ENCODE measurements around the gene SLC4A1.

SLC4A1 gene

DNA sequence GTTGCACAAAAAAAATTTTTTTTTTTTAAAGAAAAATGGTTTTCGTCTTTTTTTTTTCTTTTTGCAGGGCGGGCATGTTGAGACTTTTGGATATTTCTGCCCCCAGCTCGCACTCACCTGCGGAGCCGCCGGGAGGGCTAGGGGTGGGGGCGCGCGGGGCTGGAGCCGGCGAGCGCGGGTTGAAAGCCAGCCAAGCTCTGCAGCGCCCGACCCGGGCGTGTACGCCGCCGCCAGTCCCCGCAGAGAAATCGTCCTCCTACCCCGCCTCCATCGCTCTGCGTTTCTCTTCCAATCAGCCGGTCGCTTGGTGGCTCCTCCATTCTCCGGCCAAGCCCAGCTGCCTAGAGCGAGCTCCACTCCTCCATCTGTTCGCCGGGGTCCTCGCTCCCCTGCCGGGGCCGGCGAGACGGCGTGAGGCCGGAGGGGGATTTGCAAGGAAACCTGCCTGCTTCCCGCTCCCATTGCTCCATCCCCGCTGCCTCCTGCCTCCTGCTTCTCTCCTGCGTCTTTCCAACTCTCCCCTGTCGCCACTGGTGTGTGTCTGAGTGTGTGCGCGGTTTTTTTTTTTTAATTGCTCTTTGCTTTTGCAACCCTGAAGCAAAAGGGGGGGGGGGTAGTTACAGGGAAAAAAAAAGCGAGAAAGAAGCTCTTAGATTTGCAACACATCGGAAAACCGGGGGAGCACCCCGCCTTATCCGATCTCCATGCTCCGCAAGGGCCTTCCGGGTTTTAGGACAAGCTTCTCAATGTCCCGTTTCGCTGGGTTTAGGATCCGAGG is 46.7 kb downstream of the SLC4A1 start:
- peaks cover 25% of the 10 kb centered on the region for H3K4me1 ChIP-seq (ENCODE audit: insufficient read depth, low read length)
- peaks cover 24% of the 10 kb centered on the region for H4K20me1 ChIP-seq (ENCODE audit: insufficient read depth, low read length)
- H3K9me3 ChIP-seq (ENCODE audit: insufficient read depth, low read length, severe bottlenecking) = no peaks in the 10 kb centered on the region
- peak overlapping the region; percentile 98 for H3K9ac ChIP-seq (ENCODE audit: low read depth, low read length)
- peak overlapping the region; percentile 75 to 99 for H3K4me3 ChIP-seq (ENCODE audit: low read depth in 1 of 2, low read length in 2 of 2)
- peak overlapping the region; percentile 69 for H2AFZ ChIP-seq (ENCODE audit: low read depth, low read length)
- ATAC-seq (ENCODE audit: insufficient read depth, low read depth) (peak; percentile 34), DNase-seq (peak; percentile 76)
- TF ChIP-seq EZH2 (IDR thresholded peaks at IDR 0.05; ENCODE audit: borderline replicate concordance, low read depth, low read length, severe bottlenecking) = no peak
- TF ChIP-seq, protein P1, sequence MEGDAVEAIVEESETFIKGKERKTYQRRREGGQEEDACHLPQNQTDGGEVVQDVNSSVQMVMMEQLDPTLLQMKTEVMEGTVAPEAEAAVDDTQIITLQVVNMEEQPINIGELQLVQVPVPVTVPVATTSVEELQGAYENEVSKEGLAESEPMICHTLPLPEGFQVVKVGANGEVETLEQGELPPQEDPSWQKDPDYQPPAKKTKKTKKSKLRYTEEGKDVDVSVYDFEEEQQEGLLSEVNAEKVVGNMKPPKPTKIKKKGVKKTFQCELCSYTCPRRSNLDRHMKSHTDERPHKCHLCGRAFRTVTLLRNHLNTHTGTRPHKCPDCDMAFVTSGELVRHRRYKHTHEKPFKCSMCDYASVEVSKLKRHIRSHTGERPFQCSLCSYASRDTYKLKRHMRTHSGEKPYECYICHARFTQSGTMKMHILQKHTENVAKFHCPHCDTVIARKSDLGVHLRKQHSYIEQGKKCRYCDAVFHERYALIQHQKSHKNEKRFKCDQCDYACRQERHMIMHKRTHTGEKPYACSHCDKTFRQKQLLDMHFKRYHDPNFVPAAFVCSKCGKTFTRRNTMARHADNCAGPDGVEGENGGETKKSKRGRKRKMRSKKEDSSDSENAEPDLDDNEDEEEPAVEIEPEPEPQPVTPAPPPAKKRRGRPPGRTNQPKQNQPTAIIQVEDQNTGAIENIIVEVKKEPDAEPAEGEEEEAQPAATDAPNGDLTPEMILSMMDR (IDR thresholded peaks at IDR 0.05; ENCODE audit: borderline replicate concordance, extremely low read depth, low read length, poor library complexity, severe bottlenecking) = no peak
- H3K27me3 ChIP-seq (ENCODE audit: insufficient read depth, low read length, poor library complexity) = no peaks in the 10 kb centered on the region
- H3K36me3 ChIP-seq (ENCODE audit: insufficient read depth, low read length) = peaks cover 16% of the 10 kb centered on the region
- H3K79me2 ChIP-seq (ENCODE audit: insufficient read depth, low read length) = peaks cover 56% of the 10 kb centered on the region
- peak overlapping the region; percentile 74 for H3K27ac ChIP-seq (ENCODE audit: low read length)
- H3K4me2 ChIP-seq (ENCODE audit: insufficient read depth, low read length) = peak overlapping the region; percentile 96

DNA sequence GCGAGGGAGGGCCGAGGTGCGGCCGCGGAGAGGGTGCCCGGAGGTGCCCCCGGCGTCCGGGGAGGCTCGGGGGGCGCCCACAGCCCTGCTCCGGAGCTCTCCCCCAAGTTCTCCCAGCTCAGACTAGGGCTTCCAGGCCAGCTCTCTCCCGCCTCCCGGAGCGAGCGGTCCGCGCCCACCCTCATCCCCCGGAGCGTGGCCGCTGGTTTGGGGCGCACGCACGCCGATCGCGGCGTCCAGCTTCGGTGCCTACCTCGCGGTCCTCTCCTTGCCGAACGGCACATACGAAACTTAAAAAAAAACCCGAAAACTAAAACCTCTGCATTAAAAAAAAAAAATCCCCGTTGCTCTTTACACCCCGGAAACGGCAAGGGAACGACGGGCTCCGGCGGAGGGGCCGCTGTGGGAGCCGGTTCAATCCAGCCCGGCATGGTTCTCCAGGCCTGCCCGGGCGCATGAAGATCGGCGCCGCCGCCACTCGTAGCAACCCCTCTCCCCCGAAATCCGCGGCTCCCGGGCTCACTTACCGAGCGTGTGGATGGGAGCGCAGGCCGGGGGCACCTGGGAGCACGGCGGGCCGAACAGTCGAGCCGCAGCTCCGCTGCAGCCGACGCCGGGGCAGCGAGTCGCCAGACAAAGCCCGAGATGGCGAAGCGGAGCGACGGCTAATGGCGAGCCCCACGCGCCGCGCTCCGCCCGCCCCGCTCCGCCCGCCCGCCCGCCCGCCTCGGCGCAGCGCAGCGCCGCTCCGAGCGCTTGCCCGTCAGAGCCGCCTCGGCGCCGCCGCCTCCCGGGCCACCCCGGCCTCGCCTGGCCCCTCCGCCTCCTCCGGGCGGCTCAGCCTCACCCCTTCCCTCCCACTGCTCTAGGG is 47.5 kb downstream of the SLC4A1 start:
- peak; percentile 23 for ATAC-seq (ENCODE audit: insufficient read depth, low read depth)
- Histone ChIP-seq H3K27ac (ENCODE audit: low read length) (peak overlapping the region; percentile 98), H3K4me3 (ENCODE audit: low read depth in 1 of 2, low read length in 2 of 2) (peak overlapping the region; percentile 75 to 99), H3K4me2 (ENCODE audit: insufficient read depth, low read length) (peak overlapping the region; percentile 96), H3K4me1 (ENCODE audit: insufficient read depth, low read length) (peaks cover 31% of the 10 kb centered on the region), H3K9me3 (ENCODE audit: insufficient read depth, low read length, severe bottlenecking) (no peaks in the 10 kb centered on the region), H4K20me1 (ENCODE audit: insufficient read depth, low read length) (peaks cover 31% of the 10 kb centered on the region), H3K9ac (ENCODE audit: low read depth, low read length) (peak overlapping the region; percentile 98), H3K27me3 (ENCODE audit: insufficient read depth, low read length, poor library complexity) (no peaks in the 10 kb centered on the region), H2AFZ (ENCODE audit: low read depth, low read length) (peak overlapping the region; percentile 38), H3K79me2 (ENCODE audit: insufficient read depth, low read length) (peaks cover 64% of the 10 kb centered on the region), H3K36me3 (ENCODE audit: insufficient read depth, low read length) (peaks cover 24% of the 10 kb centered on the region)
- peak; percentile 59 for DNase-seq
- TF ChIP-seq EZH2 (IDR thresholded peaks at IDR 0.05; ENCODE audit: borderline replicate concordance, low read depth, low read length, severe bottlenecking) = no peak
- TF ChIP-seq, protein P1 (IDR thresholded peaks at IDR 0.05; ENCODE audit: borderline replicate concordance, extremely low read depth, low read length, poor library complexity, severe bottlenecking) = no peak

DNA sequence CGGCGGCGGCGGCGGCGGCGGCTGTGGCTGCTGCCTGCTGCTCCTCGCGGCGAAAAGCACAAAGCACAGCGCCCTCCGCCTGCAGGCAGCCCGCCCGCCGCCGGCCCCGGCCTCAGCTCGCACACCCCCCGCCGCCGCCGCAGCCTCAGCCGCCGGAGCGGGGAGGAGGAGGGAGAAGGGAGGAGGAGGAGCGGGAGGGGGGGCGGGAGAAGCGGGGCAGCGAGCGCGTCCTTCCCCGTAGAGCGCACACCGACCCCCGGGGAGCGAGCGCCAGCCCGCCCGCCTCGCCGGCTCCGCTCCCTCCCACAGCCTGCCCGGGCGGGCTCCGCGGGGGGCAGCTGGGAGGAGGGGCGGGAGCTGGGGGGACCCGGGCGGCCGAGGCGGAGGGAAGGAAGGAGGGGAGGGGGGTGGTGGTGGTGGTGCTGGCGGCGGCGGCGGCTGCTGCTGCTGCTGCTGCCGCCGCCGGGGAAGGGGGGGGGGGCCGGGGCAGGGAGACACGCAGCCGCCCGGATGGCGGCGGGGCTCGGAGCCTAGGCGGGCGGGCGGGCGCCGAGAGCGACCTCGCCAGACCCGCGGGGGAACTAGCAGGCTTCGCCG is 48.2 kb downstream of the SLC4A1 start, which contains the start of gene UBTF:
Gene UBTF (minus strand): TSS at position 60 of the 597 bp plus-strand sequence. CDS start 1,446 bp downstream, outside the sequence.
- peak within 1 kb of the TSS; percentile 75 to 99 for H3K4me3 ChIP-seq (ENCODE audit: low read depth in 1 of 2, low read length in 2 of 2)
- peaks cover 31% of the 10 kb centered on the region for H3K4me1 ChIP-seq (ENCODE audit: insufficient read depth, low read length)
- H4K20me1 ChIP-seq (ENCODE audit: insufficient read depth, low read length) = peaks cover 33% of the 10 kb centered on the region
- H2AFZ ChIP-seq (ENCODE audit: low read depth, low read length) = peak within 1 kb of the TSS; percentile 64
- peak within 1 kb of the TSS; percentile 98 for H3K27ac ChIP-seq (ENCODE audit: low read length)
- peak within 1 kb of the TSS; percentile 96 for H3K4me2 ChIP-seq (ENCODE audit: insufficient read depth, low read length)
- H3K27me3 ChIP-seq (ENCODE audit: insufficient read depth, low read length, poor library complexity) = no peaks in the 10 kb centered on the region
- peaks cover 32% of the 10 kb centered on the region for H3K36me3 ChIP-seq (ENCODE audit: insufficient read depth, low read length)
- DNase-seq = peak; percentile 86
- peaks cover 68% of the 10 kb centered on the region for H3K79me2 ChIP-seq (ENCODE audit: insufficient read depth, low read length)
- ATAC-seq (ENCODE audit: insufficient read depth, low read depth) = peak; percentile 48
- no peaks in the 10 kb centered on the region for H3K9me3 ChIP-seq (ENCODE audit: insufficient read depth, low read length, severe bottlenecking)
- H3K9ac ChIP-seq (ENCODE audit: low read depth, low read length) = peak within 1 kb of the TSS; percentile 98
- TF ChIP-seq, protein P1 (IDR thresholded peaks at IDR 0.05; ENCODE audit: borderline replicate concordance, extremely low read depth, low read length, poor library complexity, severe bottlenecking) = no peak
- TF ChIP-seq EZH2 (IDR thresholded peaks at IDR 0.05; ENCODE audit: borderline replicate concordance, low read depth, low read length, severe bottlenecking) = no peak

Measured in DND-41 (cell line).